Measurements from ENCODE around the gene PPP1R37. TPM values are rescaled to one million over a fixed set of nuclear protein-coding genes. Genes with fewer than 3 reads are reported as not detected.

Gene PPP1R37
- total and polyA plus RNA-seq, 2 of the 8 experiments (the other 6 are each of a cell fraction or from before 2014, with no cell fraction given) = 14.6 to 25.7 TPM

GRCh38 chr19:45173816-45174215, 80.8 kb downstream of the PPP1R37 start (continued):
- TF ChIP-seq SUZ12 (IDR thresholded peaks at IDR 0.05; ENCODE audit: low read length) (no peak), HDAC2 (IDR thresholded peaks at IDR 0.05; ENCODE audit: borderline replicate concordance in 1 of 2, low read depth in 2 of 2, low read length in 2 of 2) (no peak), CEBPB (IDR thresholded peaks at IDR 0.05; ENCODE audit: low read depth, low read length) (no peak), TCF12 (IDR thresholded peaks at IDR 0.05; ENCODE audit: low read depth, low read length) (no peak), RAD21 (IDR thresholded peaks at IDR 0.05 in 1 of 2, conservative IDR thresholded peaks at IDR 0.05 in 1 of 2; ENCODE audit: low read depth in 2 of 2, low read length in 2 of 2) (no peak), BACH1 (IDR thresholded peaks at IDR 0.05; ENCODE audit: low read length) (no peak)
- TF ChIP-seq, protein P1, sequence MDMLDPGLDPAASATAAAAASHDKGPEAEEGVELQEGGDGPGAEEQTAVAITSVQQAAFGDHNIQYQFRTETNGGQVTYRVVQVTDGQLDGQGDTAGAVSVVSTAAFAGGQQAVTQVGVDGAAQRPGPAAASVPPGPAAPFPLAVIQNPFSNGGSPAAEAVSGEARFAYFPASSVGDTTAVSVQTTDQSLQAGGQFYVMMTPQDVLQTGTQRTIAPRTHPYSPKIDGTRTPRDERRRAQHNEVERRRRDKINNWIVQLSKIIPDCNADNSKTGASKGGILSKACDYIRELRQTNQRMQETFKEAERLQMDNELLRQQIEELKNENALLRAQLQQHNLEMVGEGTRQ (IDR thresholded peaks at IDR 0.05; ENCODE audit: low read length) = no peak
